ENCODE data around the gene FXN.
"Not testable (repeated sequence)": the region's sequence is repeated elsewhere in the genome, so short reads cannot be mapped to it uniquely, and the experiment has no call there.

FXN gene

GRCh38 chr9:69035438-69036308, at the start of gene FXN:
FXN (plus strand) TSS chr9:69035752; CDS start chr9:69035783, 31 bp downstream.
- Histone ChIP-seq H3K4me1 (ENCODE audit: insufficient read depth, low read length, poor library complexity, severe bottlenecking) (peaks cover 42% of the 10 kb centered on the region), H3K9me3 (ENCODE audit: insufficient read depth, low read depth, low read length) (no peaks in the 10 kb centered on the region), H2AFZ (ENCODE audit: low read length) (peak within 1 kb of the TSS; percentile 87), H3K27me3 (ENCODE audit: insufficient read depth, low read length, poor library complexity, severe bottlenecking) (no peaks in the 10 kb centered on the region), H3K79me2 (ENCODE audit: insufficient read depth, low read length) (peaks cover 53% of the 10 kb centered on the region), H3K4me2 (ENCODE audit: low read depth, low read length, poor library complexity, severe bottlenecking) (peak within 1 kb of the TSS; percentile 75), H3K4me3 (ENCODE audit: low read length, poor library complexity, severe bottlenecking) (peak within 1 kb of the TSS; percentile 94), H3F3A (ENCODE audit: low read depth) (no peaks in the 10 kb centered on the region), H4K20me1 (ENCODE audit: insufficient read depth, low read length, poor library complexity, severe bottlenecking) (peaks cover 4% of the 10 kb centered on the region), H3K36me3 (ENCODE audit: insufficient read depth, low read length) (no peaks in the 10 kb centered on the region), H3K9me2 (replicated peaks; ENCODE audit: low read depth, low read length) (no peaks in the 10 kb centered on the region), H3K9ac (ENCODE audit: low read depth, low read length, poor library complexity, severe bottlenecking) (peak within 1 kb of the TSS; percentile 90)
- TF ChIP-seq EZH2phosphoT487 (IDR thresholded peaks at IDR 0.05; ENCODE audit: borderline replicate concordance) = no peak
- TF ChIP-seq CTCF (conservative IDR thresholded peaks at IDR 0.05; ENCODE audit: low read length) = peak; percentile 96

GRCh38 chr9:68986949-68987348, 48.6 kb upstream of the FXN start:
- H3K27me3 ChIP-seq (ENCODE audit: insufficient read depth, low read length, poor library complexity, severe bottlenecking); H3K9me3 ChIP-seq (ENCODE audit: insufficient read depth, low read depth, low read length); H3K9me2 ChIP-seq (replicated peaks; ENCODE audit: low read depth, low read length); H3K4me3 ChIP-seq (ENCODE audit: low read length, poor library complexity, severe bottlenecking); H3F3A ChIP-seq (ENCODE audit: low read depth); H3K79me2 ChIP-seq (ENCODE audit: insufficient read depth, low read length); H3K36me3 ChIP-seq (ENCODE audit: insufficient read depth, low read length); H3K4me2 ChIP-seq (ENCODE audit: low read depth, low read length, poor library complexity, severe bottlenecking); H3K9ac ChIP-seq (ENCODE audit: low read depth, low read length, poor library complexity, severe bottlenecking); H2AFZ ChIP-seq (ENCODE audit: low read length); H4K20me1 ChIP-seq (ENCODE audit: insufficient read depth, low read length, poor library complexity, severe bottlenecking): not testable (repeated sequence)
- peaks cover 24% of the 10 kb centered on the region for H3K4me1 ChIP-seq (ENCODE audit: insufficient read depth, low read length, poor library complexity, severe bottlenecking)

- Histone ChIP-seq H4K20me1 (ENCODE audit: insufficient read depth, low read length, poor library complexity, severe bottlenecking) (no peaks in the 10 kb centered on the region), H3K9me3 (ENCODE audit: insufficient read depth, low read depth, low read length) (no peaks in the 10 kb centered on the region), H2AFZ (ENCODE audit: low read length) (no peak overlapping the region), H3K79me2 (ENCODE audit: insufficient read depth, low read length) (no peaks in the 10 kb centered on the region), H3K4me3 (ENCODE audit: low read length, poor library complexity, severe bottlenecking) (no peak overlapping the region), H3K9me2 (replicated peaks; ENCODE audit: low read depth, low read length) (no peaks in the 10 kb centered on the region), H3K27me3 (ENCODE audit: insufficient read depth, low read length, poor library complexity, severe bottlenecking) (no peaks in the 10 kb centered on the region), H3K4me2 (ENCODE audit: low read depth, low read length, poor library complexity, severe bottlenecking) (no peak overlapping the region), H3K4me1 (ENCODE audit: insufficient read depth, low read length, poor library complexity, severe bottlenecking) (peaks cover 8% of the 10 kb centered on the region), H3F3A (ENCODE audit: low read depth) (no peaks in the 10 kb centered on the region), H3K36me3 (ENCODE audit: insufficient read depth, low read length) (no peaks in the 10 kb centered on the region), H3K9ac (ENCODE audit: low read depth, low read length, poor library complexity, severe bottlenecking) (no peak overlapping the region)
- TF ChIP-seq CTCF (conservative IDR thresholded peaks at IDR 0.05; ENCODE audit: low read length) (no peak), EZH2phosphoT487 (IDR thresholded peaks at IDR 0.05; ENCODE audit: borderline replicate concordance) (no peak)
These were observed 44.1 kb upstream of the FXN start for GRCh38 chr9:68991457-68991856.

- H3K27me3 ChIP-seq (ENCODE audit: insufficient read depth, low read length, poor library complexity, severe bottlenecking) = no peaks in the 10 kb centered on the region
- H3K36me3 ChIP-seq (ENCODE audit: insufficient read depth, low read length) = no peaks in the 10 kb centered on the region
- H3K9ac ChIP-seq (ENCODE audit: low read depth, low read length, poor library complexity, severe bottlenecking) = no peak overlapping the region
- H3K79me2 ChIP-seq (ENCODE audit: insufficient read depth, low read length) = no peaks in the 10 kb centered on the region
- H2AFZ ChIP-seq (ENCODE audit: low read length) = no peak overlapping the region
- peak overlapping the region; percentile 13 for H3K4me2 ChIP-seq (ENCODE audit: low read depth, low read length, poor library complexity, severe bottlenecking)
- H3F3A ChIP-seq (ENCODE audit: low read depth) = no peaks in the 10 kb centered on the region
- peaks cover 28% of the 10 kb centered on the region for H3K4me1 ChIP-seq (ENCODE audit: insufficient read depth, low read length, poor library complexity, severe bottlenecking)
- no peaks in the 10 kb centered on the region for H4K20me1 ChIP-seq (ENCODE audit: insufficient read depth, low read length, poor library complexity, severe bottlenecking)
- H3K9me3 ChIP-seq (ENCODE audit: insufficient read depth, low read depth, low read length) = no peaks in the 10 kb centered on the region
- TF ChIP-seq CTCF (conservative IDR thresholded peaks at IDR 0.05; ENCODE audit: low read length) (no peak), EZH2phosphoT487 (IDR thresholded peaks at IDR 0.05; ENCODE audit: borderline replicate concordance) (no peak)
- no peaks in the 10 kb centered on the region for H3K9me2 ChIP-seq (replicated peaks; ENCODE audit: low read depth, low read length)
- H3K4me3 ChIP-seq (ENCODE audit: low read length, poor library complexity, severe bottlenecking) = no peak overlapping the region
These were observed 39.8 kb upstream of the FXN start for GRCh38 chr9:68995776-68996175.

Measured in Loucy (cell line).